Stimulated activated CD8-positive, alpha-beta memory T cell treated with anti-CD3 and anti-CD28 coated beads, Interleukin-2, amount 100 ng/mL, for 1 hour (primary cell): ENCODE data around the gene RPS24.
A peak's percentile ranks its signal among the peaks of the same experiment; 100 is the strongest.

Source experiments
- DNase-seq, 2 donors: peaks; one replicate each; pipeline ENCODE4 v3.0.0-alpha.2; 2020; ENCODE audit warnings: low read depth in 2 of 2

Gene RPS24

DNA sequence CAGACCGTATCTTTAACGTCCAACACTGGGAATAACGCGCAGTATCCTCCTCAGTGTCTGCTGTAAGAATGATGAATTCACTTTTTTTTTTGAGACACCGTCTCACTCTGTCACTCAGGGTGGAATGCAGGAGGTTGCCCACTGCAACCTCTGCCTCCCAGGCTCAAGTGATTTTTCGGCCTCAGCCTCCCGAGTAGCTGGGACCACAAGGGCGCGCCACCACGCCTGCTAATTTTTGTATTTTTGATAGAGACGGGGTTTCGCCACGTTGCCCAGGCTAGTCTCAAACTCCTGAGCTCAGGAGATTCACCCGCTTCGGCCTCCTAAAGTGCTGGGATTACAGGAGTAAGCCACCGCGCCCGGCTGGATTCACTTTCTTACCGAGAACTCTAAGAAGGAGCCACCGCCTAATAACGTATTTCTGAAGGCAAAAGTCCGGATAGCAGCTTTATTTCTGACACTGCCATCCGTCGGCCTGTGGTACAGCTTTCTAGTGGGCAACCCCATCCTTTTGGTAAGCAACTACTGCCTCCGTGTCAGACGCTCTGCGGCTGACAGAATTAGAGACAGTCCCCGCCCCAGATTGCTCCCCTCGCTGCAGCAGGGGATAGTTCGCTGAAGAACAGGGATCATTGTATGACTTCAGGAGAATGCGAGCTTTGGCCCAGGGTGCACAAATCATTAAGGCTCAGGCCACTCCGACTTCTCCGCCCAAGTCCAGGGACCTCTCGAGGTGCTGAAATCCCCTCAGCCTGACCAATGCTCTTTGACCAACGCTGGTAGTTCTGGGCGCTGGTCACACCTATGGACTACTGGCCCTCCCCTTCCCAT, 5.0 kb upstream of the RPS24 start:
- no peak for DNase-seq

- peak; percentile 74 to 84 for DNase-seq
Observed at GRCh38 chr10:78029269-78030226, 4.1 kb upstream of the RPS24 start, which contains the start of gene POLR3A. POLR3A (minus strand) TSS chr10:78029515; CDS start chr10:78029407, 108 bp downstream.

- no peak for DNase-seq
Observed at GRCh38 chr10:78033387-78033636, 351 bp upstream of the RPS24 start.

DNA sequence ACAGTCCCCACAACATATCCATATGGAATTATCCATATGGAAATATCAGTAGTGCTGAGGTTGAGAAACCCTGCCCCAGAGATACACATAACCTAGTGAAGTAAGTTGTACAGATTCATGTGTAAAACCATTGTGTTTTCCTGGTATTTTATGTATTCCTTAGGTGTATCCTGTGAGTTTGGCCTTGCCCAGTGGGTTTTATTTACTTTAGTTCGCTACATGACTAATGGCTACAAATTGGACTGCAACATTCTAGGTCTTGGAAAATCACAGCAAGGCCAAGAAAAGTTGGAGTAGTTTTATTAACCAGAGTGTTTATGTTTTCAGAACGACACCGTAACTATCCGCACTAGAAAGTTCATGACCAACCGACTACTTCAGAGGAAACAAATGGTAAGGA, 1.4 kb downstream of the RPS24 start:
- DNase-seq: no peak

DNA sequence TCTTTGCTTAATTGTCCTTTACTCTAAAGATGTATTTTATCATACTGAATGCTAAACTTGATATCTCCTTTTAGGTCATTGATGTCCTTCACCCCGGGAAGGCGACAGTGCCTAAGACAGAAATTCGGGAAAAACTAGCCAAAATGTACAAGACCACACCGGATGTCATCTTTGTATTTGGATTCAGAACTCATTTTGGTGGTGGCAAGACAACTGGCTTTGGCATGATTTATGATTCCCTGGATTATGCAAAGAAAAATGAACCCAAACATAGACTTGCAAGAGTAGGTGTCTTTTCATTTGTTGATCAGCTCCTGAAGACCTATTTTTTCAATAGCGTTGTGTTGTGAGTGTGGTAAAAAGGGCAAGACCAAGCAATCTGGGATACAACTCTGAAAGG, 1.8 kb downstream of the RPS24 start:
- no peak for DNase-seq

DNA sequence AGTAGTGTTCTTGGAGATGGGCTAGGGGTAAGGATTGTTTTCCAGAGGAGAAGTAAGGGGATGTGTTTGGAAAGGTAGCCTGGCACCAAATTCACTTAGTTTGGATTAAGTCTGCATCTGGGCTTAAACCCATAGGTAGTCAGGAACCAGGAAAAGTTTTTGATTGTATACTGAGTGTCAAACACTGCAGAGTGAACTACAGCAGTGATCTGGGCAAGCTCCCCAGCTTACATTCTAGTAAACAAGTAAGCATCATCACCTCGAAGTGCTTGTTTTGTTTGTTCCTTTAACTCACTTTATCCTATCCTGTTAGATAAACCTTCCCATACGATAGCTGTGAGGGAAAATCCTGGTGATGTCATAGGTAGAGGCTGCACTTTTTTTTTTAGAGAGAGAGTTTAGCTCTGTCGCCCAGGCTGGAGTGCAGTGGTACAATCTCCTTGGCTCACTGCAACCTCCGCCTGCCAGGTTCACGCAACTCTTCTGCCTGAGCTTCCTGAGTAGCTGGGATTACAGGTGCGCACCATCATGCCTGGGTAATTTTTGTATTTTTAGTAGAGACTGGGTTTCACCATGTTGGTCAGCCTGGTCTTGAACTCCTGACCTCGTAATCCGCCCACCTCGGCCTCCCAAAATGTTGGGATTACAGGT, 2.4 kb downstream of the RPS24 start:
- DNase-seq: no peak

DNA sequence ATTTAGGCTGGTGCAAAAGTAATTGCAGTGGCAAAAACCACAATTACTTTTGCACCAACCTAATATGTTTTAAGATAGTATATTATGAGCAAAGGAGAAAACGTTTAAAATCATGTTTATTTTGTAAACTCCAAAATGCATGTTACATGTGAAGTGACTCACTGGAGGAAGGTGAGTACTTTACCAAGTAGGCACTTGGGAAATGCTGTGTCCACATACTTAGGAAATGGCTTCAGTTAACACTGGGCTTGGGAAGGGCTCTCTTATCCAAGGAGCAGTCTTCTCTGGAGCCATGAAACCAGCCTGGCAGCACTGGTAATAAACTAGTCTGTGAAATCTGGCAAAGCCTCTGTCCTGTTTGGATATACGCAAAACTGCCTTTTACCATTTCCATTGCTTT, 4.4 kb downstream of the RPS24 start:
- DNase-seq: no peak

DNA sequence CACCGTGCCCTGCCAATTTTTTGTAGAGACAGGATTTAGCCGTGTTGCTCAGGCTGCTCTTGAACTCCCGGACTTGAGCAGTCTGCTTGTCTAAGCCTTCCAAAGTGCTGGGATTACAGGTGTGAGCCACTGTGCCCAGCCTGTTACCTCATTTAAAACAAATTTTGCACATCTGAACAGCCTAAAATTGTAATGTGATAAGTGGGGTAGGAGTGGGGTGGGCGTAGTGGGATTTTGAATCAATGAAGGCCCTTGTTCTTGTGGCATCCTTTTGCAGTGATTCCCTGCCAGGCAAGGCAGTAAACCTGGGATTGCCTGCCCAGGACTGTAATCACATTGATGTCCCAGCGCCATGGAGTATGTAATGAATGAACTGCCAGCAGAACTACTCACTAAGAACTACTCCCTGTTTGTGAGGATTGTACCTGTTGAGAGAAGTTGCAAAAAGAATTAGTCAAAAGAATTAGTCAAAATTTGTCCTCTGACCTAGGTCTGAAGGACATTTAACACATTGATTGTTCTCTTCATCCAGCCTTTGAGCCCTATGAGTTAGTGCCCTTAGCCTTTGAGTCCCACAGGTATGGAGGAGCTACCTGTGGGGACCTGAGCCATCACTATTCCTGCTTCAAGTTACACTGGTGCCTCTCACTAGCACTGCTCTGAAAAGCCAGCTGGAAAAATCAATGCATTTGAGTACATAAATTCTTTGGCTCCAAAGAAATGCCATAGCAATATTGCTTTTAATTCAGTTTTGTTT, 5.3 kb downstream of the RPS24 start:
- no peak for DNase-seq

GRCh38 chr10:78039743-78040142, 6.1 kb downstream of the RPS24 start:
- DNase-seq: no peak

DNA sequence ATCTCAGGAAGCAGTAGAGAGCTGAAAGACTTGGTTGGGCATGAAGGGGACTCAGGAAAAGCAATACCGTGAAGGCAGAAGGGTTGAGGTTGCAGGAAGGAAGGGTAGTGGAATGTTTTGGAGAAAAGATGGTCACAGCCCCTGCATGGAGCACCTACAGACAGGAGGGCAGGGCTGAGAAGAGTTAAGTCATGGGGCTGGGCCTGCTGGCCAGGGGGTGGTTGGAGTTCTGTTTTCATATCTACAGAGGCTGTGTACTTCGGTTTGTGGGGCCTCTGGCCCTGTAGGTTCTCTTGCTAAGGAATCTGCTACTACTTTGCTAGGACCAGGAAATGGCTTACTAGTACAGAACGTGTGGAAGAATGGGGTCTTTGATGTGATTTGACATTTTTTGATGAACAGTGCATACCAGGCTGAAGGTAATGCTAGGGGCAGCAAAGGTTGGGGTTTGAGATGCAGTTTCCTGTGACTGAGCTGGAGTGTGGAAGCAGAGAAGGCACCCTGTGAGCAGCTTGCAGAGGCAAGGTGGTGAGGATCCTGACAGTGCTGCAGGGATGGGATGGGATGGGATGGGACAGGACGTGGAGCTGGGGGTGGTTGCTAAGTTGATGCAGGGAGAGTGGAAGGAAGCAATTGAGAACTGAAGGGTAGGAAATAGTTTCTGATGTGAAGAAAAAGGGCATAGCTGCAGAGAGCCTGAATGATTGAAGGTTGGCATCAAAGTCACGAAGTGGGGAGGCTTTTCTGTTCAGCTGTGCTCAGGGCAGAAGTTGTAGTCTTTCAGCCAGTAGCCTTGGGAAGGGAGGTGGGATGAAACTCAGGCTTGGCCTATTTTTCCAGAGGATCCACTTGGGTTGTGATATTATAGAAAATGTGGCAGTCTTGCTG, 7.8 kb downstream of the RPS24 start:
- DNase-seq: no peak

- no peak for DNase-seq
Observed at GRCh38 chr10:78042058-78042751, 8.5 kb downstream of the RPS24 start.

- no peak for DNase-seq
Observed at GRCh38 chr10:78042752-78043104, 9.1 kb downstream of the RPS24 start.

- no peak for DNase-seq
Observed at GRCh38 chr10:78044179-78044578, 10.5 kb downstream of the RPS24 start.

- DNase-seq: no peak
Observed at GRCh38 chr10:78044699-78045098, 11.0 kb downstream of the RPS24 start.

DNA sequence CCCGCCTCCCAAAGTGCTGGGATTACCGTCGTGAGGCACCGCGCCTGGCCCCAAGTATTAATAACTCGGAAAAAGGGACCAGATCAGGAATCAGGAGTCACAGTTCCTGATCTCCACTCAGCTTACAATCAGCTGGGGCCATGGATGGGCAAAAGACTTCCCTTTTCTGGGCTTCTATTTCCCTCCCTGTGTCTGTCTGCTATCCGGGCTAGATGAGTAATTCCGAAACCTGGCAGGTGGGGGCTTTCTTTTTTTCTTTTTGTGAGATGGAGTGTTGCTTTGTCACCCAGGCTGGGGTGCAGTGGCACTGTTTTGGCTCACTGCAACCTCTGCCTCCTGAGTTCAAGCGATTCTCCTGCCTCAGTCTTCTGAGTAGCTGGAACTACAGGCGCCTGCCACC, 11.6 kb downstream of the RPS24 start:
- no peak for DNase-seq

DNA sequence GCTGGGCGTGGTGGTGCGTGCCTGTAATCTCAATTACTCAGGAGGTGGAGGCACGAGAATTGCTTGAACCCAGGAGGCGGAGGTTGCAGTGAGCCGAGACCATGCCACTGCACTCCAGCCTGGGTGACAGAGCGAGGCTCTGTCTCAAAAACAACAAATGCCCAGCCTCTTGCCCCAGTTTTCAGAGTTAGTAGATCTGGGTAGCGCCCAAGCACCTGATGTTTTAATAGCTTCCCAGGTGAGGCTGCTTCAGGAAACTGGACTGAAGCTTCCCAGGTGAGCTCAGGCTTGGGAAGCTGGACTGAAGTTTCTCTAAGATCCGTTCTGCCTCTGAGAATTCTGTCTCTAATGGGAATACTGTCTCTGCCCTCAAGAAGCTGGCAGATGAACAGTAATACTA, 12.2 kb downstream of the RPS24 start:
- DNase-seq: no peak

- no peak for DNase-seq
Observed at GRCh38 chr10:78046711-78047269, 13.1 kb downstream of the RPS24 start.

DNA sequence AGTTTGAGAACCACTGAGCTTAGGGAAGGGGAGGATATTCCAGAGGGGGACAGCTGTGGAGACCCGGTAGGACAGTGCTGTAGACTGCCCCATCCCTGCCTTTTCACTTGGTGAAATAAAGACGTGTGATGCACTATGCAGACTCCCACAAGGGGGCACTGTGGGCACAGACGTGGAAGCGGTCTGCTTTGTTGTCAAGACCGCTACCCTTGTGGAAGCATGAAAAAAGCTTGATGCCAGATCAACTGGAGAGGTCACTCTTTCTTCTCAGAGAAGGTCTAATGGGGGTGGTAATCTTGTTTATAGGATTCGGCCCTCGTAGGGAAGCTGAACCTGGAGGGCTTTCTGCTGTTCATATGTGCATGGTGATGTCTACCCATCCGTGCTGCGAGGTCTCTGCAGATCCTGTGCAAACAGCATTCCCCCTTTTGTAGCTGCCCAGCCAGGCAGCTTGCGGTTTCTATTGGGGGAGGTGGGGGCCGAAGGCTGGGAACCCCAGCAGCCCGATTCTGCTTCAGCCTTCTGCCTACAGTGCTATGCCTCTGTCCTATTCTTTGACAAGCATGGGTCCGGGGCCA, 13.7 kb downstream of the RPS24 start:
- peak; percentile 61 to 68 for DNase-seq

DNA sequence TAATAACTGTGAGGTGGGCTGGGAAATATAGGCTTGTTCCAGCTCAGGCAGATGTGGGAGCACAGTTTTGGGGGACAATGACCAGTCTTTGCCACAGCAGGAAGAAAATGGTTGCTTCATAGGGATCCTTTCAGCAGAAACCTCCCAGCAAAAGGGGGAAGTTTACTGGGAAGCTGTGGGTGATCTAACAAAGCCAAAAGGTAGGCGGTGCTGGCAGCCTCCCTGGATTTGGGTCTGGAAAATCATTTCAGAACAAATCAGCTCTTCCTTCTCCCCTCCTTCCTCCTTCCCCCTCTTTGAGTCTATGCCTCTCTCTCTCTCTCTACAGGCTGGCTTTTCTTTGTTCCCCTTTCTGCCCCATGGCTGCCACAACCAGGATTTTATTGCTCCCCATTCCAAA, 16.2 kb downstream of the RPS24 start:
- DNase-seq: no peak
